Omental fat pad (tissue), 4 donors: ENCODE measurements around the gene ZIC5. TPM values are rescaled to one million over a fixed set of nuclear protein-coding genes. Genes with fewer than 3 reads are reported as not detected.

ENCODE experiments used
- ATAC-seq: fragments of 150-250 bp; one replicate; pipeline ENCODE4 v1.9.1; 2016; ENCODE audit warnings: mild to moderate bottlenecking, moderate library complexity; ENCODE audit not compliant: low FRiP score
- DNase-seq: peaks from one replicate; pipeline ENCODE4 v3.0.0-alpha.2; 2019; ENCODE audit warnings: low spot score
- CTCF ChIP-seq, 3 donors: fragments of 450-650 bp; IDR thresholded peaks; one replicate each; pipeline ENCODE4 v1.5.1; 2016 to 2017; ENCODE audit warnings: antibody characterized with exemption in 3 of 3, mild to moderate bottlenecking in 3 of 3, moderate library complexity in 2 of 3
- total RNA-seq, 4 donors: library from RNA; depleted of rRNA; stranded (reverse); fragments of >200 nt; gene quantifications; one replicate each; pipeline ENCODE4 v1.1.0, GENCODE V29; 2016

ZIC5 gene
- total RNA-seq, 4 donors from 2014 or later, result not detected

- DNase-seq, result no peak
- ATAC-seq, result no peak
Observed at GRCh38 chr13:99982036-99982730, 10.6 kb upstream of the ZIC5 start.

GRCh38 chr13:99981735-99982035 is 10.1 kb upstream of the ZIC5 start, which contains the start of gene ZIC2:
Gene ZIC2 (plus strand): TSS chr13:99981784. CDS start chr13:99982065, 281 bp downstream.
- ATAC-seq, result no peak
- no peak for DNase-seq
- TF ChIP-seq CTCF (IDR thresholded peaks at IDR 0.05), result no peak

More at GRCh38 chr13:99982036-99982730, 10.6 kb upstream of the ZIC5 start:
- TF ChIP-seq CTCF (IDR thresholded peaks at IDR 0.05), result no peak

GRCh38 chr13:99980824-99981734 is 9.5 kb upstream of the ZIC5 start:
- no peak for TF ChIP-seq CTCF (IDR thresholded peaks at IDR 0.05)
- DNase-seq (no peak), ATAC-seq (no peak)

- DNase-seq (no peak), ATAC-seq (no peak)
- no peak for TF ChIP-seq CTCF (IDR thresholded peaks at IDR 0.05)
Observed at GRCh38 chr13:99980201-99980823, 8.7 kb upstream of the ZIC5 start.

GRCh38 chr13:99979453-99980200 is 8.1 kb upstream of the ZIC5 start:
- no peak for DNase-seq
- no peak for ATAC-seq
- no peak for TF ChIP-seq CTCF (IDR thresholded peaks at IDR 0.05)

- no peak for DNase-seq
- ATAC-seq, result no peak
- TF ChIP-seq CTCF (IDR thresholded peaks at IDR 0.05), result no peak
Observed at GRCh38 chr13:99978799-99979452, 7.4 kb upstream of the ZIC5 start.
